ENCODE results near the gene ADAMTS2.
A peak's percentile ranks its signal among the peaks of the same experiment; 100 is the strongest.

- TF ChIP-seq CTCF (conservative IDR thresholded peaks at IDR 0.05 in 1 of 2, IDR thresholded peaks at IDR 0.05 in 1 of 2; ENCODE audit: low read depth in 1 of 2, low read length in 2 of 2), result peak; percentile 69 to 73
- TF ChIP-seq EZH2 (IDR thresholded peaks at IDR 0.05; ENCODE audit: low read length, missing control alignments), result no peak
Measured at GRCh38 chr5:179342577-179342976, 2.7 kb downstream of the ADAMTS2 start.
